Testis (tissue), 2 donors: ENCODE measurements around the gene MINDY4B.
"Not testable (repeated sequence)": the region's sequence is repeated elsewhere in the genome, so short reads cannot be mapped to it uniquely, and the experiment has no call there.

Experiments
- CTCF ChIP-seq, 3 experiments: fragments of 450-650 bp in 2 of 3; fragments of 200-600 bp in 1 of 3; sonication (generic) in 1 of 3; IDR thresholded peaks; one replicate each; pipeline ENCODE4 v1.5.1; 2016 to 2019; ENCODE audit warnings: antibody characterized with exemption in 3 of 3, mild to moderate bottlenecking in 2 of 3, moderate library complexity in 1 of 3
- POLR2A ChIP-seq: fragments of 450-650 bp; IDR thresholded peaks from one replicate; pipeline ENCODE4 v1.6.1; 2017; ENCODE audit warnings: antibody characterized with exemption, mild to moderate bottlenecking, moderate library complexity

- TF ChIP-seq POLR2A; CTCF (IDR thresholded peaks at IDR 0.05): not testable (repeated sequence)
Observed at GRCh38 chr3:150857936-150858335, 47.3 kb downstream of the MINDY4B start.
